Fibroblast of pulmonary artery (primary cell): ENCODE data around the gene KLF7.

ENCODE experiments used
- DNase-seq: peaks from one replicate; pipeline ENCODE4 v3.0.0-alpha.2; 2010; ENCODE audit warnings: low read depth
- H3K4me3 ChIP-seq: replicated peaks from 2 replicates; pipeline ENCODE4 v1.5.1; 2011; ENCODE audit warnings: low read depth, mild to moderate bottlenecking, control low read depth, low read length, moderate library complexity
- TF ChIP-seq, protein P1 (sequence below): IDR thresholded peaks from 2 replicates; pipeline ENCODE4 v1.5.1; 2011; ENCODE audit warnings: mild to moderate bottlenecking, control low read depth, low read length, inconsistent platforms; ENCODE audit errors: missing control alignments

KLF7 gene

GRCh38 chr2:207082619-207083018 is 83.1 kb downstream of the KLF7 start:
- no peak overlapping the region for H3K4me3 ChIP-seq
- TF ChIP-seq, protein P1, sequence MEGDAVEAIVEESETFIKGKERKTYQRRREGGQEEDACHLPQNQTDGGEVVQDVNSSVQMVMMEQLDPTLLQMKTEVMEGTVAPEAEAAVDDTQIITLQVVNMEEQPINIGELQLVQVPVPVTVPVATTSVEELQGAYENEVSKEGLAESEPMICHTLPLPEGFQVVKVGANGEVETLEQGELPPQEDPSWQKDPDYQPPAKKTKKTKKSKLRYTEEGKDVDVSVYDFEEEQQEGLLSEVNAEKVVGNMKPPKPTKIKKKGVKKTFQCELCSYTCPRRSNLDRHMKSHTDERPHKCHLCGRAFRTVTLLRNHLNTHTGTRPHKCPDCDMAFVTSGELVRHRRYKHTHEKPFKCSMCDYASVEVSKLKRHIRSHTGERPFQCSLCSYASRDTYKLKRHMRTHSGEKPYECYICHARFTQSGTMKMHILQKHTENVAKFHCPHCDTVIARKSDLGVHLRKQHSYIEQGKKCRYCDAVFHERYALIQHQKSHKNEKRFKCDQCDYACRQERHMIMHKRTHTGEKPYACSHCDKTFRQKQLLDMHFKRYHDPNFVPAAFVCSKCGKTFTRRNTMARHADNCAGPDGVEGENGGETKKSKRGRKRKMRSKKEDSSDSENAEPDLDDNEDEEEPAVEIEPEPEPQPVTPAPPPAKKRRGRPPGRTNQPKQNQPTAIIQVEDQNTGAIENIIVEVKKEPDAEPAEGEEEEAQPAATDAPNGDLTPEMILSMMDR = no peak
- no peak for DNase-seq

- no peak for DNase-seq
- TF ChIP-seq, protein P1 = no peak
Measured at GRCh38 chr2:207078186-207078798, 87.5 kb downstream of the KLF7 start.

DNA sequence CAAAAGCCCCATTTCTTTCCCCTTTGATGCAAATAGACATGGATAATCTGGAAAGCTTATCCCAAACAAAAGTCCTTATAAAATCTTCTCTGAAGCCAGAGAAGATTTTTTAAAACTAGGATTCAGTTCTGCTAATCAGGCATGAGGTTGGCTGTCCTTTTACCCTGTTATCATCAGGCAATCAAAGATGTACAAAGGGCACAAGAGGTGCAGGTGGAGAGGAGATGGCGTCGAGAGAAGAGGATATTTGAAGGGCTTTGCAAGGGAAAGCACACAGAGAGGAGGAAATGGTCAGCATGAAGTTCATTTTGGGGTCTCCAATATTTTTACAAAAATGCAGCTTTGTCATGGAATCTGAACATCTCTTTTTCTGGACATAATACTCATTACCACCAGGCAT is 88.5 kb downstream of the KLF7 start:
- TF ChIP-seq, protein P1 = no peak
- H3K4me3 ChIP-seq = no peak overlapping the region
- no peak for DNase-seq

More at GRCh38 chr2:207078186-207078798, 87.5 kb downstream of the KLF7 start:
- H3K4me3 ChIP-seq = no peak overlapping the region

- H3K4me3 ChIP-seq = no peak overlapping the region
- no peak for DNase-seq
- TF ChIP-seq, protein P1 = no peak
Measured at GRCh38 chr2:207075456-207075855, 90.3 kb downstream of the KLF7 start.

- no peak overlapping the region for H3K4me3 ChIP-seq
- no peak for DNase-seq
- TF ChIP-seq, protein P1 = no peak
Measured at GRCh38 chr2:207073801-207074678, 91.7 kb downstream of the KLF7 start.

DNA sequence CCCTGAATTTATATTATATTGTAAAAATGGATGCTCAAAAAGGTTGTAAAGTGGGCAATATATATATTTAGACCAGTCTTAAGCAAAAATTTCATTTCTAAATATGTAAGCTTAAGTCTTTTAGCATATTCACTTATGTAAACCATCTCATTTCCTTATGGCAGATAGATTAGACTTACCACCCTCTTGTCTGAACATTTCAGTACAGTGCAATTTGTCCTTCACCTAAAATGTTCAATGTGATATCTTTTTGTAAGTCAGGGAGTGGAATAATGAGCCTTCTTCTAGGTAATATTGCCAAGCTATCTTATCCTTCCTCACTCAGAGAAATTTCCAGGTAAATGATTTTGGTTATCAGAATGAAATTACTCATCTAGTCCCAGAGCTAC is 92.3 kb downstream of the KLF7 start:
- H3K4me3 ChIP-seq = no peak overlapping the region
- no peak for DNase-seq
- TF ChIP-seq, protein P1 = no peak

GRCh38 chr2:207072571-207072970 is 93.2 kb downstream of the KLF7 start:
- no peak for DNase-seq
- no peak overlapping the region for H3K4me3 ChIP-seq
- TF ChIP-seq, protein P1 = no peak
